SK-MEL-5 (cell line): ENCODE results near the gene STIM2. TPM values are rescaled to one million over a fixed set of nuclear protein-coding genes. Genes with fewer than 3 reads are reported as not detected.
A peak's percentile ranks its signal among the peaks of the same experiment; 100 is the strongest.
"Not testable (repeated sequence)": the region's sequence is repeated elsewhere in the genome, so short reads cannot be mapped to it uniquely, and the experiment has no call there.

Source experiments
- DNase-seq: peaks from one replicate; pipeline ENCODE4 v3.0.0-alpha.2; 2016; ENCODE audit warnings: low read depth, low spot score
- in situ Hi-C: cut with HindIII; loops from 2 replicates; pipeline ENCODE4 v1.10.0; 2016; ENCODE audit warnings: low sequenced_read_pairs, high pct_unique_total_duplicates, low pct_unique_long_range_greater_than_20kb
- total RNA-seq: library from RNA; depleted of rRNA; stranded (reverse); fragments of >200 nt; shearing (Covaris generic); gene quantifications from 2 replicates; pipeline ENCODE4 v1.2.3, GENCODE V29; 2014

STIM2 gene
- total RNA-seq, 1 experiment from 2014 or later, result 19.7 TPM

DNA sequence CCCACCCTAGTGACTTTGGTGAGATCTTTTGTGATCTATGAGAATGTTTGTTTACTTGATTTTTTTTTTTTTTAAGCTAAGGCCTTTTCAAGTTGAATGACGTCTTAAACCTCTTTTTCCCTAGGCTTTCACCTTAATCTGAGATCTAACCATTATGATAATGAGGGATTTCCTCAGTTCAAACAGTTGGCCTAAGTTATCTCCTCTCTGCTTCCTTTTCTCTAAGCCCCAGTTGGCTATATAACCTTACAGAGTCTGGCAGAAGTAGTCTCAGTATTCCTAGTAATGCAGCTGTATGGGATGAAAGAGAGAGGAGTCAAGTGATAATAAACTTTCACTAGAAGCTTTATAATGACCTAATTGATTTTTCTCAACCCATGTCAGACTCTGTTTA, 99.0 kb downstream of the STIM2 start:
- in situ Hi-C loops, result no loop called here
- no peak for DNase-seq

DNA sequence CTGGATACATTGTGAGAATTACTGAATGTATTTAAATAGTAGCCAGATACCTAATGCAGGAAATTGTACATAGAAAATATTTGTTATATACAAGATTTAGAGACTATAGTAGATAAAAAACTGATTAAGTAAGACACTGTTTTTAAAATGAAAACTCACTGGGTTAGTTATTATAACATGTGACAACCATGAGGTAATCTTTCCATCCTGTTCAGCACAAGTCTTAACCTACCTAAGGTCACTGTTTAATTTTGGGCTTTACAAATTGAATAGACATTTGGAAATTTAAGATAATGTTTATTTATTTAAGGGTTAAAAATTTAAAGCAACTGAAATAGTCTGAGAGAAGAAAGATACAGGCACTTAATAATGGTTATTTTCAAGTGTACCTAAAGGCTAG, 102.1 kb downstream of the STIM2 start:
- in situ Hi-C loops, result no loop called here
- DNase-seq, result no peak

GRCh38 chr4:26964512-26964911, 103.9 kb downstream of the STIM2 start:
- no peak for DNase-seq
- in situ Hi-C loops, result no loop called here

GRCh38 chr4:26964994-26965393, 104.4 kb downstream of the STIM2 start:
- no peak for DNase-seq
- in situ Hi-C loops, result no loop called here

GRCh38 chr4:26975464-26976181, 115.0 kb downstream of the STIM2 start:
- DNase-seq, in situ Hi-C loops: not testable (repeated sequence)

DNA sequence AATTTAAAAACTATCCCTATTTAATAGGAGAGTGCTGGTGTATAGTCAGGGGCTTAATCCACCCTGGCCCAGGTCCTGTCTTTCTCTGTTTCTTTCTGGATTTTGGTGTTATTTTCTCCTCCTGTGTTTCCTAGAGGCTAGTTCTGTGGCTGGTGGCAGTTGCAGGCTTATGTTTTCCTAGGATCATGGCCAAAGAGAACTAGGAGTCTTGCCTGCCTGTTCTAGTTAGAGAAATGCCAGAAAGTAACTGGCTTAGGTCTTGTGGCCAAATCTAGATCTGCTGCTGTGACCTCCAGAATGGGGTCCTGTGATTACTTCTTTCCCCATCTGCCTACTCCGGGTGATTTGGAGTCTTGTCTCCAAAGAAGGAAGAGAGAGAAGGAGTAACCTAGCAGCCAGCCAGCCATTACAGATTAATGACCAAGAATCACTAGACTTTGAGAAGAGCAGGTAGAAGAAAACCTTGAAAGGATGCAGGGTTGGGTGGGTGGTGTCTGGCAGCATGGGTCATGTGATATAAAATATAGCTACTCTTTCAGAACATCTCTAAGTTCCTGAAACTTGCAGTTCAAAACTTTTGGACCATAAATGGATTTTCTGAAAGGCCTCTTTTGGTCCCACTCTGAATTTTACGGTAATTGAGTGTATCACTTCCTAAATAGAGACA, 117.9 kb downstream of the STIM2 start:
- DNase-seq, result no peak
- in situ Hi-C loops, result no loop called here

- DNase-seq, result no peak
- in situ Hi-C loops, result no loop called here
These were observed 124.3 kb downstream of the STIM2 start for GRCh38 chr4:26984896-26985295.

GRCh38 chr4:26985873-26986272, 125.2 kb downstream of the STIM2 start:
- DNase-seq, result no peak
- in situ Hi-C loops, result no loop called here

- no peak for DNase-seq
- in situ Hi-C loops, result no loop called here
These were observed 126.5 kb downstream of the STIM2 start for GRCh38 chr4:26987191-26987590.

GRCh38 chr4:26991057-26991456, 130.4 kb downstream of the STIM2 start:
- in situ Hi-C loops, result no loop called here
- DNase-seq, result no peak

GRCh38 chr4:26992657-26993361, 132.2 kb downstream of the STIM2 start:
- peak; percentile 87 for DNase-seq
- in situ Hi-C loops, result no loop called here

- no peak for DNase-seq
- in situ Hi-C loops, result no loop called here
These were observed 132.9 kb downstream of the STIM2 start for GRCh38 chr4:26993539-26993938.

GRCh38 chr4:26993967-26994366, 133.3 kb downstream of the STIM2 start:
- DNase-seq, result no peak
- in situ Hi-C loops, result no loop called here

DNA sequence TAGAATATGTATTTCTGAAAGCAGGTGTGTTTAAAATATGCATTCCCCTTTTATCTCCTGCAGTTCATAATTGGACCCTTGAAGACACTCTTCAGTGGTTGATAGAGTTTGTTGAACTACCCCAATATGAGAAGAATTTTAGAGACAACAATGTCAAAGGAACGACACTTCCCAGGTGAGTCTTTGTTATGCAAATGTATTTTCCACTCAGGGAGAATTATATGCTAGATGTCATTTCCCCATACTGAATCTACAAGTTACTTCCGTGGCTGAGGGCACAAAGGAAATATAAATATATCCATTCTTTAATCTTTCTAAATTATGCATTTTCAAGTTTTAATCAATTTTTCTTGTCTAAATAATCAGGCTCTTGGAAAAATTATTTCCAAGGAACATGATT, 134.7 kb downstream of the STIM2 start:
- DNase-seq, result no peak
- in situ Hi-C loops, result no loop called here

GRCh38 chr4:26996745-26997144, 136.1 kb downstream of the STIM2 start:
- DNase-seq, result no peak
- in situ Hi-C loops, result no loop called here

DNA sequence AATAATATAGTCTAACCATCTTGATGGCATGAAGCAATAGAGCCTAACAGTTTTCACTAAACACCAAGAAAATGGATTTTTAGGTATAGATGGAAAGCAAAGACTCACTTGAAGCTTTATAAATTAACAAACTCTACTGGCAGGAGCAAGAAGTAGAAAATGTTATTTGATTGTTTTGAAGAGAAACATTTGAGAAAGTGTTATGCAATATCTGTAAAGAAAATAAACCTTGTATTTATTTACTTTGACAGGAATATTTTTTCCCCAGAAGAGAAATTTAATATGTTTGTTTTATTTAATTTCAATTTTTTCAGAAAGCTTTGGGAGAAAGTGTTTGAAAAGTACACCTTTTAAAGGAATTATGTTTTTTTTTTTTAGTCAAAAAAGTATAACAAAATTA, 139.0 kb downstream of the STIM2 start:
- no peak for DNase-seq
- in situ Hi-C loops, result no loop called here

- in situ Hi-C loops, result no loop called here
- no peak for DNase-seq
These were observed 139.5 kb downstream of the STIM2 start for GRCh38 chr4:27000122-27000521.

DNA sequence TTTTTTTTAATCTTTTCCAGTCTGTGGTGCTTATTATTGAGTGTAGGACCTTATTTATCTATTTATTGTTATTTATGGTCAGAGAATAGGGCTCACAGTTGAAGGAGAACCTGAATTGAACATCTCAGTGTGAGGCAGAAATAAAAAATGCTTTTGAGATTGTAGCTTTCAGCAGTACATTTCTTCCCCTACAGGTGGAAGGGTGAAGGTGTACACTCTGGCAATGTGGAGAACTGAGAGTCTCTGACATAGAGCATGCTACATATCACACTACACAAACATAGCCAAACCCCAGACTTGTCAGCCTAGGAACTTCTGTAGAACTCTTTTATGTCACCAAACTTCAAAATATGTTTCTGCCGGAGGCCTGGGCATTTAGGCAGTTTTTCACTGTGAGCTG, 140.2 kb downstream of the STIM2 start:
- peak; percentile 24 for DNase-seq
- in situ Hi-C loops, result no loop called here
